Measurements from ENCODE around the gene PROCA1. TPM values are rescaled to one million over a fixed set of nuclear protein-coding genes. Genes with fewer than 3 reads are reported as not detected.
A peak's percentile ranks its signal among the peaks of the same experiment; 100 is the strongest.

Gene PROCA1
- polyA plus RNA-seq, 1 experiment, result 0.52 TPM

DNA sequence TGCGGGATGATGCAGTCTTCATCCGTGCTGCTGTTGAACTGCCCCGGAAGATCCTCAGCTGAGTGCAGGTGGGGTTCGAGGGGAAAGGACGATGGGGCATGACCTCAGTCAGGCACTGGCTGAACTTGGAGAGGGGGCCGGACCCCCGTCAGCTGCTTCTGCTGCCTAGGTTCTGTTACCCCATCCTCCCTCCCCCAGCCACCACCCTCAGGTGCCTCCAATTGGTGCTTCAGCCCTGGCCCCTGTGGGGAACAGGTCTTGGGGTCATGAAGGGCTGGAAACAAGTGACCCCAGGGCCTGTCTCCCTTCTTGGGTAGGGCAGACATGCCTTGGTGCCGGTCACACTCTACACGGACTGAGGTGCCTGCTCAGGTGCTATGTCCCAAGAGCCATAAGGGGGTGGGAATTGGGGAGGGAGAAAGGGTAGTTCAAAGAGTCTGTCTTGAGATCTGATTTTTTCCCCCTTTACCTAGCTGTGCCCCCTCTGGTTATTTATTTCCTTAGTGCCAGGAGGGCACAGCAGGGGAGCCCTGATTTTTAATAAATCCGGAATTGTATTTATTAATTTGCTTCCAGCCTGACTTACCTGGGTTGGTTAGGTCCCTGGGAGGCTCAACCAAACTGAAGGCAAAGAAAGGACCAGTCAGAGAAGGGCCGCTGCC is 38.0 kb upstream of the PROCA1 start:
- Histone ChIP-seq H3K9me3 (ENCODE audit: control insufficient read depth, insufficient read depth, low read length) (no peaks in the 10 kb centered on the region; the same call in 1 of the 2 replicates), H3K27ac (ENCODE audit: low read depth, low read length) (no peak overlapping the region), H3K27me3 (ENCODE audit: control insufficient read depth, insufficient read depth, low read length) (no peaks in the 10 kb centered on the region), H3K4me3 (ENCODE audit: low read depth, low read length) (no peak overlapping the region)
- DNase-seq (ENCODE audit: low read depth, low spot score), result no peak
- CTCF ChIA-PET, result interaction anchor here (0.7 to 15.1 kb wide), 19 partner anchors 9 to 199 kb away, joined by 3 to 193 read pairs (median 4); partner anchors contain the start of genes FAM222B, NEK8, RPL23A and TLCD1
- TF ChIP-seq, protein P1, sequence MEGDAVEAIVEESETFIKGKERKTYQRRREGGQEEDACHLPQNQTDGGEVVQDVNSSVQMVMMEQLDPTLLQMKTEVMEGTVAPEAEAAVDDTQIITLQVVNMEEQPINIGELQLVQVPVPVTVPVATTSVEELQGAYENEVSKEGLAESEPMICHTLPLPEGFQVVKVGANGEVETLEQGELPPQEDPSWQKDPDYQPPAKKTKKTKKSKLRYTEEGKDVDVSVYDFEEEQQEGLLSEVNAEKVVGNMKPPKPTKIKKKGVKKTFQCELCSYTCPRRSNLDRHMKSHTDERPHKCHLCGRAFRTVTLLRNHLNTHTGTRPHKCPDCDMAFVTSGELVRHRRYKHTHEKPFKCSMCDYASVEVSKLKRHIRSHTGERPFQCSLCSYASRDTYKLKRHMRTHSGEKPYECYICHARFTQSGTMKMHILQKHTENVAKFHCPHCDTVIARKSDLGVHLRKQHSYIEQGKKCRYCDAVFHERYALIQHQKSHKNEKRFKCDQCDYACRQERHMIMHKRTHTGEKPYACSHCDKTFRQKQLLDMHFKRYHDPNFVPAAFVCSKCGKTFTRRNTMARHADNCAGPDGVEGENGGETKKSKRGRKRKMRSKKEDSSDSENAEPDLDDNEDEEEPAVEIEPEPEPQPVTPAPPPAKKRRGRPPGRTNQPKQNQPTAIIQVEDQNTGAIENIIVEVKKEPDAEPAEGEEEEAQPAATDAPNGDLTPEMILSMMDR (IDR thresholded peaks at IDR 0.05; ENCODE audit: low read depth, low read length), result no peak
- POLR2A ChIA-PET, result interaction anchor here (1.7 to 2.9 kb wide), 2 partner anchors 23 to 30 kb away, joined by 7 to 23 read pairs; partner anchors contain the start of genes RPL23A and TLCD1

DNA sequence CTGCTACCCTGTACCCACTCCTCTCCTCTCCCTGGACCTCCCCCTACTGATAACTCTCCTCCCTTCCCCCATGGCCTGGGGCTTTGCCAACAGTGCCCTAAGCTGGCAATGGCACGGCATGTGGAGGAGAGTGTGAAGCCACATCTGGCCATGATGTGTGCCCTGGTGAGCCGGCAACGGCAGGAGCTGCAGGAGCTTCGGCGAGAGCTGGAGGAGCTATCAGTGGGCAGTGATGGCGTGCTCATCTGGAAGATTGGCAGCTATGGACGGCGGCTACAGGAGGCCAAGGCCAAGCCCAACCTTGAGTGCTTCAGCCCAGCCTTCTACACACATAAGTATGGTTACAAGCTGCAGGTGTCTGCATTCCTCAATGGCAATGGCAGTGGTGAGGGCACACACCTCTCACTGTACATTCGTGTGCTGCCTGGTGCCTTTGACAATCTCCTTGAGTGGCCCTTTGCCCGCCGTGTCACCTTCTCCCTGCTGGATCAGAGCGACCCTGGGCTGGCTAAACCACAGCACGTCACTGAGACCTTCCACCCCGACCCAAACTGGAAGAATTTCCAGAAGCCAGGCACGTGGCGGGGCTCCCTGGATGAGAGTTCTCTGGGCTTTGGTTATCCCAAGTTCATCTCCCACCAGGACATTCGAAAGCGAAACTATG is 37.3 kb upstream of the PROCA1 start:
- POLR2A ChIA-PET, result interaction anchor here (2.9 kb wide), 1 partner anchor 22 kb away, joined by 23 read pairs; the partner anchor contains the start of gene TLCD1
- H3K4me3 ChIP-seq (ENCODE audit: low read depth, low read length), result no peak overlapping the region
- H3K27me3 ChIP-seq (ENCODE audit: control insufficient read depth, insufficient read depth, low read length), result no peaks in the 10 kb centered on the region
- no peaks in the 10 kb centered on the region; the same call in 1 of the 2 replicates for H3K9me3 ChIP-seq (ENCODE audit: control insufficient read depth, insufficient read depth, low read length)
- H3K27ac ChIP-seq (ENCODE audit: low read depth, low read length), result no peak overlapping the region
- TF ChIP-seq, protein P1 (IDR thresholded peaks at IDR 0.05; ENCODE audit: low read depth, low read length), result no peak
- DNase-seq (ENCODE audit: low read depth, low spot score), result no peak
- CTCF ChIA-PET, result interaction anchor here (1.2 to 15.1 kb wide), 7 partner anchors 14 to 196 kb away, joined by 3 to 193 read pairs (median 4); partner anchors contain the start of genes NEK8, RPL23A and TLCD1

DNA sequence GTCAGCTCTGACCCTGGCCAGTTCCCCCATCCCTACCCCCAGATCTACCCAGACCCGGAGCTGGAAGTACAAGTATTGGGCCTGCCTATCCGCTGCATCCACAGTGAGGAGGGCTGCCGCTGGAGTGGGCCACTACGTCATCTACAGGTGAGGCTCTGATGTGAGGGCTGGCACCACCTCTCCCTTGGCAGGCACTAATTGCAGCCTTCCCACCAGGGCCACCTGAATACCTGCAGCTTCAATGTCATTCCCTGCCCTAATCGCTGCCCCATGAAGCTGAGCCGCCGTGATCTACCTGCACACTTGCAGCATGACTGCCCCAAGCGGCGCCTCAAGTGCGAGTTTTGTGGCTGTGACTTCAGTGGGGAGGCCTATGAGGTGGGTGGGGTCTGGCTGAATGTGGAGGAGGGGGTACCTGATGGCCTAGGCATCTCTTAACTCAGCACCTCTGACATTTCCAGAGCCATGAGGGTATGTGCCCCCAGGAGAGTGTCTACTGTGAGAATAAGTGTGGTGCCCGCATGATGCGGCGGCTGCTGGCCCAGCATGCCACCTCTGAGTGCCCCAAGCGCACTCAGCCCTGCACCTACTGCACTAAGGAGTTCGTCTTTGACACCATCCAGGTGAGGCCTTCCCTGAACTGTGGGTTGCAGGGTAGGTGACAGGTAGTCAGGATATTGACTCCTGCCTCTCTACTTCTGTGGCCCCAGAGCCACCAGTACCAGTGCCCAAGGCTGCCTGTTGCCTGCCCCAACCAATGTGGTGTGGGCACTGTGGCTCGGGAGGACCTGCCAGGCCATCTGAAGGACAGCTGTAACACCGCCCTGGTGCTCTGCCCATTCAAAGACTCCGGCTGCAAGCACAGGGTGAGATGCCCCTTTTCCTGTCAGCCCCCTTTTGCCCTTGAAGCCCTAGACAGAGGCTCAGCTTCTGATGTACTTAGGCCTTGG is 36.4 kb upstream of the PROCA1 start:
- Histone ChIP-seq H3K27me3 (ENCODE audit: control insufficient read depth, insufficient read depth, low read length) (no peaks in the 10 kb centered on the region), H3K9me3 (ENCODE audit: control insufficient read depth, insufficient read depth, low read length) (no peaks in the 10 kb centered on the region; the same call in 1 of the 2 replicates), H3K4me3 (ENCODE audit: low read depth, low read length) (no peak overlapping the region), H3K27ac (ENCODE audit: low read depth, low read length) (peak overlapping the region; percentile 11)
- POLR2A ChIA-PET, result interaction anchor here (0.6 to 6.6 kb wide), 4 partner anchors 21 to 95 kb away, joined by 3 to 93 read pairs (median 14); partner anchors contain the start of genes FAM222B, NEK8, RPL23A and TLCD1
- TF ChIP-seq, protein P1 (IDR thresholded peaks at IDR 0.05; ENCODE audit: low read depth, low read length), result no peak
- no peak for DNase-seq (ENCODE audit: low read depth, low spot score)
- CTCF ChIA-PET, result interaction anchor here (1.6 to 15.1 kb wide), 3 partner anchors 14 to 197 kb away, joined by 3 to 193 read pairs (median 100); partner anchors contain the start of genes NEK8 and TLCD1

DNA sequence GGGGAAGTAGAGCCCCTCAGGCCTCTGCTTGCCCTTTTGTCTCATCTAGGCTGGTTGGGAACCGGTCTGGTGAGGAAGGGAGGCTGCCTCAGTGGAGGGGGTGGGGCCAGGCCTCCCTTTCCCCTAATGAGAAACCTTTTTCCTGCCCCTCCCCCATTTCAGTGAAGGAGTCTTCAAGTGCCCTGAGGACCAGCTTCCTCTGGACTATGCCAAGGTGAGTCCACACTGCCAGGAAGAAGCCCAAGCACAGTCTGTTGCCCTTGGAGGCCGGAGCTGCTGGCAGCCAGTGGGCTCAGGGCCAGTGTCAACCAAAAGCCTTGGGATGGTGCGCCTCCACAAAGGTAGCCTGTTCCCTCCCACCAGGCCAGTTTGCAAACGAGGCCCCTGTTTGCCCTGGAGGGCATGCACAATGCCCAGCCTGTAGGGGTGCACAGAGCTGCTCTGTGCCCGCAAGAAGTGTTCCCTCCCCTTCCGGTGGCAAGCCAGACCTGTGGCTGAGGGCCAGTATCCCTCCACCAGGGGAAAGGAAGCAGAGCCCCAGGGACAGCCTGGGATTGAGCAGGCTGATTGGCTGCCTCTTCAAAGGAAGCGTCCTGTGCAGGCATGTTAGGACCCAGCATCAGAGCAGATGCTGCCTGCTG is 35.5 kb upstream of the PROCA1 start:
- ChIA-PET CTCF (interaction anchor here (1.5 to 15.1 kb wide), 3 partner anchors 17 to 100 kb away, joined by 3 to 193 read pairs (median 7); partner anchors contain the start of genes NEK8 and TLCD1), POLR2A (interaction anchor here (0.6 to 6.6 kb wide), 3 partner anchors 20 to 95 kb away, joined by 3 to 93 read pairs (median 4); partner anchors contain the start of genes FAM222B, NEK8, RPL23A and TLCD1)
- Histone ChIP-seq H3K27me3 (ENCODE audit: control insufficient read depth, insufficient read depth, low read length) (no peaks in the 10 kb centered on the region), H3K4me3 (ENCODE audit: low read depth, low read length) (peak overlapping the region; percentile 88; the same call in 1 of the 2 replicates), H3K27ac (ENCODE audit: low read depth, low read length) (peak overlapping the region; percentile 31), H3K9me3 (ENCODE audit: control insufficient read depth, insufficient read depth, low read length) (no peaks in the 10 kb centered on the region; the same call in 1 of the 2 replicates)
- no peak for DNase-seq (ENCODE audit: low read depth, low spot score)
- TF ChIP-seq, protein P1 (IDR thresholded peaks at IDR 0.05; ENCODE audit: low read depth, low read length), result no peak

Data from AG04450 (cell line).